Prostate gland (tissue), 2 donors: Measurements from ENCODE around the gene PTPRG.

Experiments
- CTCF ChIP-seq, 4 experiments: fragments of 200-600 bp in 2 of 4; fragments of 450-650 bp in 2 of 4; sonication (generic) in 2 of 4; IDR thresholded peaks; 1 replicate in 3 of 4; 2 replicates in 1 of 4; pipeline ENCODE4 v1.5.1; 2016 to 2019; ENCODE audit warnings: antibody characterized with exemption in 4 of 4, mild to moderate bottlenecking in 2 of 4, moderate library complexity in 2 of 4
- POLR2A ChIP-seq: fragments of 450-650 bp; IDR thresholded peaks from one replicate; pipeline ENCODE4 v1.6.1; 2016; ENCODE audit warnings: antibody characterized with exemption, mild to moderate bottlenecking
- POLR2AphosphoS5 ChIP-seq: sonication (generic); formaldehyde crosslinking; IDR thresholded peaks from one replicate; pipeline ENCODE4 v1.6.1; 2017; ENCODE audit warnings: antibody characterized with exemption

GRCh38 chr3:62175161-62175560 lies 613.8 kb downstream of the PTPRG start:
- TF ChIP-seq CTCF (IDR thresholded peaks at IDR 0.05) (no peak), POLR2AphosphoS5 (no peak), POLR2A (no peak)
